Left lung (tissue), 10 donors: ENCODE data around the gene SLF2. TPM values are rescaled to one million over a fixed set of nuclear protein-coding genes. Genes with fewer than 3 reads are reported as not detected.
"Not testable (repeated sequence)": the region's sequence is repeated elsewhere in the genome, so short reads cannot be mapped to it uniquely, and the experiment has no call there.

ENCODE experiments used
- ATAC-seq: fragments of 200-7000 bp; cut with Tn5 transposase; one replicate; pipeline ENCODE4 v1.9.1; 2020; ENCODE audit warnings: moderate library complexity
- DNase-seq, 4 donors: peaks; one replicate each; pipeline ENCODE4 v3.0.0-alpha.2; 2013 to 2020
- H3K27ac ChIP-seq, 2 donors: fragments of 200-600 bp; sonication (generic) in 1 of 2; one replicate each; pipeline versions ENCODE4 v1.5.0 to v1.8.0; 2020 to 2021
- H3K27me3 ChIP-seq, 2 donors: fragments of 200-600 bp; sonication (generic) in 1 of 2; one replicate each; pipeline versions ENCODE4 v1.5.0 to v1.8.0; 2020 to 2021
- H3K36me3 ChIP-seq, 2 donors: fragments of 200-600 bp; sonication (generic) in 1 of 2; one replicate each; pipeline versions ENCODE4 v1.5.0 to v1.8.0; 2020 to 2021
- H3K4me1 ChIP-seq, 2 donors: fragments of 200-600 bp; one replicate each; pipeline ENCODE4 v1.8.0; 2021
- H3K4me3 ChIP-seq, 2 donors: fragments of 200-600 bp; sonication (generic) in 1 of 2; one replicate each; pipeline versions ENCODE4 v1.5.0 to v1.8.0; 2020 to 2021; ENCODE audit warnings: mild to moderate bottlenecking in 1 of 2
- H3K9me3 ChIP-seq, 2 donors: fragments of 200-600 bp; sonication (generic) in 1 of 2; one replicate each; pipeline versions ENCODE4 v1.5.0 to v1.8.0; 2020 to 2021
- intact Hi-C, 2 donors: fragments of 100-400 bp; cut with DNase I; formaldehyde crosslinking; loops; one replicate each; pipeline versions ENCODE4 v1.11.2 to v1.14.2; 2022
- polyA plus RNA-seq, 6 donors: library from polyadenylated mRNA; unstranded; fragments of 120-200 nt; gene quantifications; one replicate each; pipeline ENCODE4 v1.2.1, GENCODE V29; 2013; ENCODE audit not compliant: insufficient read length in 6 of 6
- total RNA-seq, 2 donors: library from RNA; stranded (reverse); fragmentation: NEBNext Ultra II Directional; extraction: Animal tissue kit (Norgen Biotek cat#: 25700); gene quantifications; one replicate each; pipeline ENCODE4 v1.2.1, GENCODE V29; 2021
- TF ChIP-seq, protein P1 (sequence below), 2 donors: fragments of 200-600 bp; sonication (generic) in 1 of 2; IDR thresholded peaks; one replicate each; pipeline versions ENCODE4 v1.5.0 to v1.8.0; 2021; ENCODE audit warnings: antibody characterized with exemption in 2 of 2
- donor health status: DM: no; HTN: yes; CAD: no.
- donor health status: DM: no; HTN: no; CAD: no.

Gene SLF2
- total and polyA plus RNA-seq, 8 donors = 26.4 to 70.7 (median 60.4) TPM

DNA sequence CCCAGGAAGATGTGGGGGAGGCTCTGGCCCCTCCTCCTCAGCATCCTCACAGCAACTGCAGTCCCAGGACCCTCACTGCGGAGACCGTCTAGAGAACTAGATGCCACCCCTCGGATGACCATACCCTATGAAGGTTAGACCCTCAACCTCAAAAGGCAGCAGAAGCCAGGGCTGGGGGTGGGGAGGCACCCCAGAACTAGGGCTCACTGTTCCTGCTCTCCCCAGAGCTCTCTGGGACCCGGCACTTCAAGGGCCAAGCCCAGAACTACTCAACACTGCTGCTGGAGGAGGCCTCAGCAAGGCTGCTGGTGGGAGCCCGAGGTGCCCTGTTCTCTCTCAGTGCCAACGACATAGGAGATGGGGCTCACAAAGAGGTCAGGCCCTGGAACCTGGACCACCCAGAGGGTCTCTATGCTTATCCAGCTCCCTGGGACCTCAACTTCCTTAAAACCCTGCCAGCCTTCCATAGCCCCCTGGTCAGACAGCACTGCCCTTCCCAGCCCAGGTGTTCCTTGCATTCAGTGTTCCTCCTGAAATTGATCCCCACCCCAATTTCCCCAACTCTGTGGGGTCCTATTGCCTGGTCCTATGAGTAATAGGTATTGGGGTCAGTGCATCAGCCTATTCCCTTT is 60.3 kb downstream of the SLF2 start:
- H3K4me1 ChIP-seq = peaks cover 5 to 15% of the 10 kb centered on the region in 2 donors
- intact Hi-C loops = no loop called here
- peaks cover 0 to 15% of the 10 kb centered on the region in 2 donors for H3K27me3 ChIP-seq
- H3K27ac ChIP-seq = no peak overlapping the region
- H3K36me3 ChIP-seq = no peaks in the 10 kb centered on the region
- H3K9me3 ChIP-seq = no peaks in the 10 kb centered on the region
- TF ChIP-seq, protein P1, sequence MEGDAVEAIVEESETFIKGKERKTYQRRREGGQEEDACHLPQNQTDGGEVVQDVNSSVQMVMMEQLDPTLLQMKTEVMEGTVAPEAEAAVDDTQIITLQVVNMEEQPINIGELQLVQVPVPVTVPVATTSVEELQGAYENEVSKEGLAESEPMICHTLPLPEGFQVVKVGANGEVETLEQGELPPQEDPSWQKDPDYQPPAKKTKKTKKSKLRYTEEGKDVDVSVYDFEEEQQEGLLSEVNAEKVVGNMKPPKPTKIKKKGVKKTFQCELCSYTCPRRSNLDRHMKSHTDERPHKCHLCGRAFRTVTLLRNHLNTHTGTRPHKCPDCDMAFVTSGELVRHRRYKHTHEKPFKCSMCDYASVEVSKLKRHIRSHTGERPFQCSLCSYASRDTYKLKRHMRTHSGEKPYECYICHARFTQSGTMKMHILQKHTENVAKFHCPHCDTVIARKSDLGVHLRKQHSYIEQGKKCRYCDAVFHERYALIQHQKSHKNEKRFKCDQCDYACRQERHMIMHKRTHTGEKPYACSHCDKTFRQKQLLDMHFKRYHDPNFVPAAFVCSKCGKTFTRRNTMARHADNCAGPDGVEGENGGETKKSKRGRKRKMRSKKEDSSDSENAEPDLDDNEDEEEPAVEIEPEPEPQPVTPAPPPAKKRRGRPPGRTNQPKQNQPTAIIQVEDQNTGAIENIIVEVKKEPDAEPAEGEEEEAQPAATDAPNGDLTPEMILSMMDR (IDR thresholded peaks at IDR 0.05) = no peak
- ATAC-seq (no peak), DNase-seq (no peak)
- no peak overlapping the region for H3K4me3 ChIP-seq

DNA sequence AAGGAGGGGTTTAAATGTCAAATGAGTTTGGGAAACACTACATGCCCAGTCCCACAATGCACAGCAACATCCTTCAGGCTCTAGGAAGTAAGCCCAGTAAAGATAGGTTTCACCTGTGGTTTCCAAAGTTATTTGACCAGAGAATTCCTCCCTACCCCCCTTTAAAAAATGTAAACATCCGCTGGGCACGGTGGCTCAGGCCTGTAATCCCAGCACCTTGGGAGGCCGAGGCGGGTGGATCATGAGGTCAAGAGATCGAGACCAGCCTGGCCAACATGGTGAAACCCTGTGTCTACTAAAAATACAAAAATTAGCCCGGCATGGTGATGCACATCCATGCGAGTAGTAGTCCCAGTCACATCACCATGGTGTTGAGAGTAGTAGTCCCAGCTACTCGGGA is 62.6 kb downstream of the SLF2 start:
- intact Hi-C loops, H3K4me3 ChIP-seq, H3K9me3 ChIP-seq, H3K27me3 ChIP-seq, DNase-seq, ATAC-seq, H3K4me1 ChIP-seq, H3K27ac ChIP-seq: not testable (repeated sequence)
- H3K36me3 ChIP-seq = peaks cover 0 to 20% of the 10 kb centered on the region in 2 donors

DNA sequence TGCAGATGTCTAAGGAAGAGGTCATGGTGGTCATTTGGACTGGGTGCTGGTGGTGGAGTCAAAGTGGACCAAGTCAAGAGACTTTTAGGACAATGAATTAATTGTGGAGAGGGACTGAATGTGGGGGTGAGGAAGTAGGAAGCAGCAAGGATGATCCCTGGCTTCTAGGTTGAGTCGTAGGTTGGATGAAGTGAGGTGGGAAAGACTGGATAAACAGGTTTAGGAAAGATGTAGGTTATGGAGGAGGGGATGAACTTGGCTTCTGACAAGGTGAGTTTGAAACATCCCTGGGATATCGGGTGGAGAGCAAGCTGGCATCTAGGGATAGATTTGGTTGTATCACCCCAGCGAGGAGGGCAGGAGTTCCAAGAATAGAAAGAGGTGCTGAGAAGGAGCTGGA is 64.1 kb downstream of the SLF2 start:
- DNase-seq (no peak), ATAC-seq (no peak)
- TF ChIP-seq, protein P1 (IDR thresholded peaks at IDR 0.05) = no peak
- H3K27ac ChIP-seq = no peak overlapping the region
- H3K4me3 ChIP-seq = no peak overlapping the region
- intact Hi-C loops = no loop called here
- H3K36me3 ChIP-seq = peaks cover 0 to 33% of the 10 kb centered on the region in 2 donors
- H3K9me3 ChIP-seq = no peaks in the 10 kb centered on the region
- no peaks in the 10 kb centered on the region for H3K4me1 ChIP-seq
- H3K27me3 ChIP-seq = no peaks in the 10 kb centered on the region

DNA sequence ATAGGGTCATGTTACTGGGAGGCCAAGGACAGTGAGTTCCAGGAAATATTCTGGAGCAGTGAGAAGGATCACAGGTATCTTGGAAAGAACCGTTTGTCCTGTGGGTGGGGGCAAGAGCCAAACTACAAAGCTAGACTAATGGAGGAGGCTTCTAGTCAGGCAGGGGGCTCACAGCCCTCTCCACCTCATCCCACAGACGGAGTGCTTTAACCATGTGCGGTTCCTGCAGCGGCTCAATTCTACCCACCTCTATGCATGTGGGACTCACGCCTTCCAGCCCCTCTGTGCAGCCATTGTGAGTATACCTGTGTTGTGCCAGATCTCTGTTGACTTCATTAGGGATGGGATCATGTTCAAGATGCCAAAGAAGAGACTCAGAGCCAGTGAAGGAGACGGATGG is 64.7 kb downstream of the SLF2 start:
- intact Hi-C loops = no loop called here
- TF ChIP-seq, protein P1 (IDR thresholded peaks at IDR 0.05) = no peak
- no peak for DNase-seq
- H3K9me3 ChIP-seq = no peaks in the 10 kb centered on the region
- no peaks in the 10 kb centered on the region for H3K27me3 ChIP-seq
- H3K4me1 ChIP-seq = no peaks in the 10 kb centered on the region
- H3K4me3 ChIP-seq = no peak overlapping the region
- ATAC-seq = no peak
- no peak overlapping the region for H3K27ac ChIP-seq
- H3K36me3 ChIP-seq = peaks cover 0 to 38% of the 10 kb centered on the region in 2 donors

DNA sequence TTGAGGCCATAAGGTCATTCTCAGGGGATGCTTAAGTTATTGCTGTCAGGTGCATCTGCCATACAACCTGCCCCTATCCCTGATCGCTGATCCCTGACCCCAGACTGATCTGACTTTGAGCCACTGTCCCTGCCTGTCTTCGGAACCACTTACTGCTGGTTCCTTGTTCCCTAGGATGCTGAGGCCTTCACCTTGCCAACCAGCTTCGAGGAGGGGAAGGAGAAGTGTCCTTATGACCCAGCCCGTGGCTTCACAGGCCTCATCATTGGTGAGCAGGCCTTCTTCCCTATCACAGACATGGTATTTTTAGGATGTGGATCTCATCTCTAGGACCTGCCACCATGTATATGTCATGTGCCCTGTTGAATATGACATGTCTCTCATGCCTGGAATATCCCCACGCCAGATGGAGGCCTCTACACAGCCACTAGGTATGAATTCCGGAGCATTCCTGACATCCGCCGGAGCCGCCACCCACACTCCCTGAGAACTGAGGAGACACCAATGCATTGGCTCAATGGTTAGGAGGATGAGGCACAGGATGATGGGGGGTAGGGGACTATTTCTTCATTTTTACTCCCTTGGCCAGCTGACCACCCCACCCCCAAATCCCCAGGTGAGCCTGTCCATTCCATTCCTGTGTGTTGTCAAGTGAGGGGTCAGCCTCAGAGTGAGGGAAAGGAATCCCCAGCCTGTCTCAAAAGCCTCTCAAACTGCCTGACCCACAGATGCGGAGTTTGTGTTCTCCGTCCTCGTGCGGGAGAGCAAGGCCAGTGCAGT is 65.5 kb downstream of the SLF2 start:
- TF ChIP-seq, protein P1 (IDR thresholded peaks at IDR 0.05) = no peak
- ATAC-seq = no peak
- H3K9me3 ChIP-seq = no peaks in the 10 kb centered on the region

More for the DNA sequence above, 65.5 kb downstream of the SLF2 start:
- no peak for DNase-seq
- H3K4me1 ChIP-seq = no peaks in the 10 kb centered on the region
- no peak overlapping the region for H3K27ac ChIP-seq
- no peaks in the 10 kb centered on the region for H3K27me3 ChIP-seq
- H3K4me3 ChIP-seq = no peak overlapping the region
- H3K36me3 ChIP-seq = peaks cover 0 to 45% of the 10 kb centered on the region in 2 donors
- intact Hi-C loops = no loop called here
